ENCODE results near the gene CCL15.
"Not testable (repeated sequence)": the region's sequence is repeated elsewhere in the genome, so short reads cannot be mapped to it uniquely, and the experiment has no call there.

The CCL15 gene

GRCh38 chr17:36001110-36001771 is at the start of gene CCL15:
CCL15 (minus strand) TSS chr17:36001553; CDS start chr17:36001492, 61 bp downstream.
- TF ChIP-seq POLR2A (IDR thresholded peaks at IDR 0.05; ENCODE audit: low read depth, low read length), result no peak
- no peak for FAIRE-seq
- DNase-seq (ENCODE audit: insufficient read length, low spot score), result no peak

- no peak for TF ChIP-seq POLR2A (IDR thresholded peaks at IDR 0.05; ENCODE audit: low read depth, low read length)
- FAIRE-seq, result no peak
- no peak for DNase-seq (ENCODE audit: insufficient read length, low spot score)
Observed at GRCh38 chr17:36049643-36050042, 48.3 kb upstream of the CCL15 start.

- DNase-seq (ENCODE audit: insufficient read length, low spot score), result no peak
- no peak for TF ChIP-seq POLR2A (IDR thresholded peaks at IDR 0.05; ENCODE audit: low read depth, low read length)
- FAIRE-seq, result no peak
Observed at GRCh38 chr17:36048066-36048465, 46.7 kb upstream of the CCL15 start.

- no peak for FAIRE-seq
- no peak for DNase-seq (ENCODE audit: insufficient read length, low spot score)
- TF ChIP-seq POLR2A (IDR thresholded peaks at IDR 0.05; ENCODE audit: low read depth, low read length), result no peak
Observed at GRCh38 chr17:36036235-36036634, 34.9 kb upstream of the CCL15 start.

- no peak for FAIRE-seq
- DNase-seq (ENCODE audit: insufficient read length, low spot score), result no peak
- no peak for TF ChIP-seq POLR2A (IDR thresholded peaks at IDR 0.05; ENCODE audit: low read depth, low read length)
Observed at GRCh38 chr17:36034127-36034526, 32.8 kb upstream of the CCL15 start.

- FAIRE-seq, result no peak
- no peak for DNase-seq (ENCODE audit: insufficient read length, low spot score)
- no peak for TF ChIP-seq POLR2A (IDR thresholded peaks at IDR 0.05; ENCODE audit: low read depth, low read length)
Observed at GRCh38 chr17:36030956-36031355, 29.6 kb upstream of the CCL15 start.

- no peak for FAIRE-seq
- no peak for TF ChIP-seq POLR2A (IDR thresholded peaks at IDR 0.05; ENCODE audit: low read depth, low read length)
- no peak for DNase-seq (ENCODE audit: insufficient read length, low spot score)
Observed at GRCh38 chr17:36027761-36028160, 26.4 kb upstream of the CCL15 start.

GRCh38 chr17:36024106-36024869 is 22.9 kb upstream of the CCL15 start:
- no peak for FAIRE-seq
- no peak for TF ChIP-seq POLR2A (IDR thresholded peaks at IDR 0.05; ENCODE audit: low read depth, low read length)
- DNase-seq (ENCODE audit: insufficient read length, low spot score), result no peak

GRCh38 chr17:36019423-36019822 is 18.1 kb upstream of the CCL15 start:
- no peak for TF ChIP-seq POLR2A (IDR thresholded peaks at IDR 0.05; ENCODE audit: low read depth, low read length)

GRCh38 chr17:36017799-36018198 is 16.4 kb upstream of the CCL15 start, which contains the start of gene CCL23:
CCL23 (minus strand) TSS chr17:36017972; CDS start chr17:36017897, 75 bp downstream.
- FAIRE-seq, result no peak
- no peak for DNase-seq (ENCODE audit: insufficient read length, low spot score)
- TF ChIP-seq POLR2A (IDR thresholded peaks at IDR 0.05; ENCODE audit: low read depth, low read length), result no peak

More at GRCh38 chr17:36019423-36019822, 18.1 kb upstream of the CCL15 start:
- DNase-seq (ENCODE audit: insufficient read length, low spot score), result no peak
- no peak for FAIRE-seq

- TF ChIP-seq POLR2A (IDR thresholded peaks at IDR 0.05; ENCODE audit: low read depth, low read length), result no peak
- DNase-seq (ENCODE audit: insufficient read length, low spot score) (no peak), FAIRE-seq (no peak)
Observed at GRCh38 chr17:36016555-36016954, 15.2 kb upstream of the CCL15 start.

GRCh38 chr17:36015895-36016294 is 14.5 kb upstream of the CCL15 start:
- FAIRE-seq, result not testable (repeated sequence)

GRCh38 chr17:36014946-36015345 is 13.6 kb upstream of the CCL15 start:
- no peak for TF ChIP-seq POLR2A (IDR thresholded peaks at IDR 0.05; ENCODE audit: low read depth, low read length)
- no peak for FAIRE-seq
- DNase-seq (ENCODE audit: insufficient read length, low spot score), result no peak

More at GRCh38 chr17:36015895-36016294, 14.5 kb upstream of the CCL15 start:
- not testable (repeated sequence) for DNase-seq (ENCODE audit: insufficient read length, low spot score)

GRCh38 chr17:36011201-36011600 is 9.8 kb upstream of the CCL15 start:
- DNase-seq (ENCODE audit: insufficient read length, low spot score) (no peak), FAIRE-seq (no peak)
- TF ChIP-seq POLR2A (IDR thresholded peaks at IDR 0.05; ENCODE audit: low read depth, low read length), result no peak
